GM21515 (cell line): ENCODE data around the gene ARHGEF5.
"Not testable (repeated sequence)": the region's sequence is repeated elsewhere in the genome, so short reads cannot be mapped to it uniquely, and the experiment has no call there.

ENCODE experiments used
- ATAC-seq: cut with Tn5 transposase; IDR thresholded peaks from one replicate; pipeline ENCODE4 v1.9.1; 2021; ENCODE audit not compliant: unreplicated experiment

Gene ARHGEF5

DNA sequence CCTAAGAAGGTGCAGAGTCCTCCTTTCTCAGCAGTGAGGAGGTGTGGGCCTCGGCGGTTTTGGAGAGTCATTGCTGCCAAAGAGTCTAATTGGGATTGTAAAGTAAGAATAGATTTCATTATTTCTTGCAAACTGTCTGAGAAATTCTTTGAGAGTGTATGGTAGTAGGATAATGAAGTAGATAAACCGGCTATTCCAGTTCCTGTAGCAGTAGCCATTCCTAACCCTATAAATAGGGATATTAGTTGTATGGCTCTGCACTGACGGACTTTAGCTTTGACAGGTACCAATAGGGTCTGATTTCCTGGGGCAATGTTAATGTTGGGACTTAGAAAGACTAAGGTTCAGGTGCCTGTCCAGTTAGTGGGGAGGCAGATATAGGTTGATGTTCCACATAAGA is 63.7 kb downstream of the ARHGEF5 start:
- ATAC-seq, result not testable (repeated sequence)

DNA sequence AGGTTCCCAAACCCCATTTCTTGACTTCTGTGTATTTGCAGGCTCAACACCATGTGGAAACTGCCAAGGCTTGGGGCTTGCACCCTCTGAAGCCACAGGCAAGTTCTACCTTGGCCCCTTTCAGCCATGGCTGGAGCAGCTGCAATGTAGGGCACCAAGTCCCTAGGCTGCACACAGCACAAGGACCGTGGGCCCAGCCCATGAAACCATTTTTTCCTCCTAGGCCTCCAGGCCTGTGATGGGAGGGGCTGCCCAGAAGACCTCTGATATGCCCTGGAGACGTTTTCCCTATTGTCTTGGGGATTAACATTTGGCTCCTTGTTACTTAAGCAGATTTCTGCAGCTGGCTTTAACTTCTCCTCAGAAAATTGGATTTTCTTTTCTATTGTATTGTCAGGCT is 72.3 kb downstream of the ARHGEF5 start:
- not testable (repeated sequence) for ATAC-seq

DNA sequence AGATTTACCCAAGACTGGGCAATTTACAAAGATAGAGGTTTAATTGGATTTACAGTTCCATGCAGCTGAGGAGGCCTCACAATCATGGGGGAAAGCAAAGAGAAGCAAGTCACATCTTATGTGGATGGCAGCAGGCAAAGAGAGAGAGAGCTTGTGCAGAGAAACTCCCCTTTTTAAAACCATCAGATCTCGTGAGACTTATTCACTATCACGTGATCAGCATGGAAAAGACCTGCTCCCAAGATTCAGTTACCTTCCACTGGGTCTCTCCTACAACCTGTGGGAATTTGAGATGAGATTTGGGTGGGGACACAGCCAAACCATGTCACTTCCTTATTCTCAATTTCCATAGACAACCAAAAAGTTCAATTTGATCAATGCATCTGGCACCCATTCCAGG is 73.2 kb downstream of the ARHGEF5 start:
- ATAC-seq, result no peak
